ENCODE measurements around the gene CDHR5.
"Not testable (repeated sequence)": the region's sequence is repeated elsewhere in the genome, so short reads cannot be mapped to it uniquely, and the experiment has no call there.

Gene CDHR5

GRCh38 chr11:624705-625635 lies at the start of gene CDHR5:
Gene CDHR5, minus strand, starts transcription at chr11:624955. Its CDS starts 53 bp downstream, at chr11:624902.
- no peak for DNase-seq

DNA sequence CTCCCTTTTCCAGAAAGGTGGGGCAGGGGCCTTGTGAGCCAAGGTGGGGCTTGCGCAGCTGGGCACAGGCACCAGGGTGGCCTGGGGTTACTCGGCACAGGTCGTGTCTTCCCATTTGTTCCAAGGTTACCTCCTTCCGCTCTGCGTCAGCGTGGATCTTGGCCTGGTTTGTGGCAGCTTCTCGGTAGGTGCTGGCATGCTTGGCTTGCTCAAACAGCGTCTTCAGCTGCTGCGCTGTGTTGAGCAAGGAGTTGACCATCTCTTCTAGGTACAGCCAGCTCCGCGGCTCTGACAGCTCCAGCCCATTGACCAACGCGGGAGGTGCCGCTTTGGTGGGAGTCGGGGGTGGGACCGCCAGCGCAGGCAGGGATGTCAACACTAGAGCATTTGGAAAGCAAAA lies 49.7 kb upstream of the CDHR5 start:
- peak in 1 of 2 experiments; percentile 51 for DNase-seq

DNA sequence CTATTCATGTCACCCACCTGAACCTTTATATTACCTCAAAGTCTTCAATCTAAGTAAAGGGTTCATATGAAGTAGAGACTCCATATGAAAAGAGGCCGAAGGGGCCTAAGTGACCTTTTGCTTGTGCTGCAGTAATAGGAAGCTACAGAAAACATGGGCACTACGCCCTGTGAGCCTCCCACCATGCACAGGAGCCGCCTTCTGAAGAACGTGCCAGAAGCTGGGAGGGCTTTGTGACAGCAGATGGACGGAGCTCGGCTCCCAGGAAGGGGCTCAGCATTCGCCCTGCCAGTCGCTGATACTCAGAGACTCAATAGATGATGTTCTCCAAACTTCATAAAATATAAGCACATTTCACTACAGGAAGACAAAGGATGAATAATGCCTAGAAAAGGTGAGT lies 49.1 kb upstream of the CDHR5 start:
- DNase-seq, result peak in 1 of 2 experiments; percentile 38

- DNase-seq, result peak in 1 of 2 experiments; percentile 55
Measured at GRCh38 chr11:665704-666281, 41.0 kb upstream of the CDHR5 start.

DNA sequence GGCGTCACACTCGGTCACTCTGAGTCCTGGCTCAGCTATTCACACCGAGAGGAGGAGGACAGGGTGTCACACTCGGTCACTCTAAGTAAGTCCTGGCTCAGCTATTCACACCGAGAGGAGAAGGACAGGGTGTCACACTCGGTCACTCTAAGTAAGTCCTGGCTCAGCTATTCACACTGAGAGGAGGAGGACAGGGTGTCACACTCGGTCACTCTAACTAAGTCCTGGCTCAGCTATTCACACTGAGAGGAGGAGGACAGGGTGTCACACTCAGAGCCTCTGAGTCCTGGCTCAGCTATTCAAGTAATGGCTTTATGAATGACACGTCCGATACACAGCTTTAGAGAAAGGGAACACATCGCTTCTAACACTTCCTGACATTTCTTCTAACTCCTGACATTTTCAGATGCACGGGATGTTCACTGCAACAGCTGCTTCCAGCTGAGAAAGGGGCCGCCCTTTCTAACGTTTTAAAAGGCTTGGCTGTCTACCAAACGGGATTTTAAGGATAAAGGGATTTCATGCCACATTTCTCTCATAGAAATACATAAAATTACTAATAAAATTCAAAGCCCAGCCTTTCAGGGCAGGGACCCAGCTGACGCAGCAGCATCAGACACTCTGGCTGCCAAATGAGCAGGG lies 40.4 kb upstream of the CDHR5 start:
- DNase-seq, result no peak

DNA sequence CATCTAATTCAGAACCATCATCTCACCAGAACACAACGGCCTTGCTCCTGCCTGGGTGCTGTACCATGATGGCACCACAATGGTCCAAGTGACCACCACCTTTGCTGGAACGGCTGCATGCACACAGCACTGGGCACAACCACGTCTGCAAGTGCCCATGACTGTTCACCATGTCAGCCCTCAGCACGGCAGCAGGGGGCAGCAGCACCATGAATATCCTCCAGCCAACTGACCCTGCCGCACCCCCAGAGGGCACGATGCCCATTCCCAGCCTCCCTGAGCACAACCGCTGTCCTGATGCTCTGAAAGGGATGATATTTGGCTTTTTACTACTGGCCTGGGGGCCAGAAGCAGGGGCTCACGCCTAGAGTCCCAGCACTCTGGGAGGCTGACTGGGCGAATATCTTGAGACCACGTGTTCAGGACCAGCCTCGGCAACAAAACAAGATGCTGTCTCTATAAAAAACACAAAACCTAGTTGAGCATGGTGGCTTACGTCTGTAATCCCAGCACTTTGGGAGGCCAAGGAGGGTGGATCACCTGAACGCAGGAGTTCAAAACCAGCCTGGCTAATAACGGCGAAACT lies 38.0 kb upstream of the CDHR5 start:
- no peak for DNase-seq

GRCh38 chr11:660681-661444 lies 36.1 kb upstream of the CDHR5 start:
- DNase-seq, result peak in 1 of 2 experiments; percentile 37

DNA sequence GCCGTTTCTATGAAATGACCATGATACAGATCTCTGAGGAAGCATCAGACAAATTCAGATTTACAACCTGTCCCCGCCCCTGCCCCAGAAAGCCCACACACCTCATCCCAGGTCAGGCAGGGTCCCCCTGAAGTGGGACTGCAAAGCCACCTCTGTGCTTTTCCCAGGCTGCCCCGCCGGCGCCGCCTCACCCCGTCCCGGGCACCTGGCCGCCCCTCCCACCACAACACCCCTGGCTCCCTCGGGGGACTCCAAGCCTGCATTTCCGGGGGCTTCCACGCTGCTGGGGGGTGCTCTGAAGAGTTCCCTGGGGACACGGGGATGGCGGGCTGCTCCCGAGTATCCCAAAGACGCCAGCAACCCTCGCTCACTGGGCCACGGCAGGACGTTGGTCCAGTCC lies 35.5 kb upstream of the CDHR5 start:
- DNase-seq, result no peak

- DNase-seq, result no peak
Measured at GRCh38 chr11:659532-660085, 34.9 kb upstream of the CDHR5 start.

DNA sequence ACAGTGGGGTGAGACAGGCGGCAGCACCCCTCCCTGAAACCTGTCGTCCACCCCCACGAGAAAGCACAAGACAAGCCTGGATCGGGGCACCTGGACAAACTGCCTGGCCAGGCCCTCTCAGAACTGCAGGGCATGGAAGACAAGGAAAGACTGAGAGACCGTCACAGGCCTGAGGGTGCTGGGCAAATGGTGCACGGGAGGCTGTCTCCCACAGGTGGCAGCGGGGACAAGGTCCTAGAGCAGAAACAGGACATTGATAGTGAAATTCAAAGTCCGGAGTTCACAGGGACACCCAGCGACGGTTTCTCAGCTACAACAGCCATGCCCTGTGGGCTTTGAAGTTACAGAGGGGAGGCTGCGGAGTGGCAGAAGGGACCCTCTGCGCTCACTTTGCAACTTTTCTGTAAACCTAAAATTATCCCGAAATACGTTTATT lies 33.0 kb upstream of the CDHR5 start:
- DNase-seq, result no peak

DNA sequence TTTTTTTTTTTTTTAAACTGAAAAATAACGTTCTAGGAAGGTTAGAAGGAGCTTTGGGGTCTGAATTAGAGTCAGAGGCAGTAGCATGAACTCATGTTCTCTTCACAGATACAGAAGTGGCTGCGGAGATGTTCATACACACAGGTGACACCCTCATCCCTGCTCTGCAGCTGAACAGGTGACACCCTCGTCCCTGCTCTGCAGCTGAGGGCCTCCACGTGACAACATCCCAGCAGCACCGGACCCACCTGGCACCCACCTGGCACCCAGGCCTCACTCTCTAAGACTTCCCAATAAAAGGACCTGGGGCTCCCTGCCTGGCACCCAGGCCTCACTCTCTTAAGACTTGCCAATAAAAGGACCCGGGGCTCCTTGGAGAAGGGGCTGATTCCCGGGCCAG lies 32.1 kb upstream of the CDHR5 start:
- DNase-seq, result no peak

GRCh38 chr11:656426-656825 lies 31.7 kb upstream of the CDHR5 start:
- no peak for DNase-seq

- no peak for DNase-seq
Measured at GRCh38 chr11:655036-655726, 30.4 kb upstream of the CDHR5 start.

DNA sequence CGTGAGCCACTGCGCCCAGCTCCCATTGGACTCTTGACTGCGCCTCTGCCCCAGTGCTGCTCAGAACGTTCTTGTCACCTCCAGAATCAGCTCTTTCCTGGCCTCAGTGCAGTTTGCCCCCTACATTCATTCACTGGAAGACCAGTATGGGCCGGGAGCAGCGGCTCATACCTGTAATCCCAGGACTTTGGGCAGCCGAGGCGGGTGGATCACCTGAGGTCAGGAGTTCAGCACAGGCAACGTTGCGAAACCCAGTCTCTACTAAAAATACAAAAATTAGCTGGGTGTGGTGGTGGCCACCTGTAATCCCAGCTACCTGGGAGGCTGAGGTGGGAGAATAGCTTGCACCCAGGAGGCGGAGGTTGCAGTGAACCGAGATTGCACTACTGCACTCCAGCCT lies 29.7 kb upstream of the CDHR5 start:
- DNase-seq, result not testable (repeated sequence)

DNA sequence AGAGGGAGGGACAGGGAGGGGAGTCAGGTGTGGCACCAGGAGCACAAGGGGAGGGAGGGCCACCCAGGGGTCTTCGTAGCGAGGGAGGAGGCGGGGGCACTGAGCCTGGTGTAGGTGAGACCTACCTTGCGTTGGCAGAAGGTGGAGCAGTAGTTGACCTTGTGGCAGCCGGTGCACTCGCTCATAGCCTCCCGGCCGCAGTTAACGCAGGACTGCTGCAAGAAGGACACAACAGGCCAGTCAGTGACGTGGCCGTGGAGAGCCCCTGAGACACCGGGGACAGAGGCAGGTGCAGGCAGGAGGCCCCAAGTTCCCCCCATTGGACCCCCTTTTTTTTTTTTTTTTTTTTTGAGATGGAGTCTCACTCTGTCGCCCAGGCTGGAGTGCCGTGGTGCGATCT lies 29.1 kb upstream of the CDHR5 start:
- no peak for DNase-seq

- DNase-seq, result not testable (repeated sequence)
Measured at GRCh38 chr11:653136-653535, 28.4 kb upstream of the CDHR5 start.

- DNase-seq, result no peak
Measured at GRCh38 chr11:650482-650881, 25.7 kb upstream of the CDHR5 start.

DNA sequence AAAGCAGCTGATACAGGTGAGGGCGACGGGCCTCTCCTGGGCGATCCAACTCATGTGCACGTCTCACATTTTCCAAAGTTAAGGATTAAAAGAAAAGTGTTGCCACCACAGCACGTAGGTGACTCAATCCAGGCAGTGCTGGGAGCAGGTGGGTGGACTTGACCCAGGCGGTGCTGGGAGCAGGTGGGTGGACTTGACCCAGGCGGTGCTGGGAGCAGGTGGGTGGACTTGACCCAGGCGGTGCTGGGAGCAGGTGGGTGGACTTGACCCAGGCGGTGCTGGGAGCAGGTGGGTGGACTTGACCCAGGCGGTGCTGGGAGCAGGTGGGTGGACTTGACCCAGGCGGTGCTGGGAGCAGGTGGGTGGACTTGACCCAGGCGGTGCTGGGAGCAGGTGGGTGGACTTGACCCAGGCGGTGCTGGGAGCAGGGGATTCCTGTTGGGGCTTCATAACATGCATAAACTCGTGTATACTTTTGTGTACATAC lies 23.0 kb upstream of the CDHR5 start:
- not testable (repeated sequence) for DNase-seq

DNA sequence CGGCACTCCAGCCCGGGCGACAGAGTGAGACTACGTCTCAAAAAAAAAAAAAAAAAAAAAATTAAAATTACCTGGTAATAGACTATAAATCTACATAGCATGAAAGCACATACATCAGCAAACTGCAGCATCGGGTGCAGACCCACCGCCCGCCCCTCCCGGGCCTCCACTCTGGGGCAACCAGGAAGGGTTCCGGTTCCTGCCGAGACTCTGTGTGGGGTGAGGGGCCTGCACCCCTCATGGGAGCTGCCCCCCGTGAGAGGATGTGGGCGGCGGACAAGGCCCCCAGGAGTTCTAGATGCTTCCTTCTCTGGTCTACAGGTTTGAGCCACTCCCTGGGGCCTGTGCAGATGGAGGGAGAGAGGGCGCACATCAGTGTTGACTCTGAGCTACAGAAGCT lies 21.5 kb upstream of the CDHR5 start:
- DNase-seq, result no peak

DNA sequence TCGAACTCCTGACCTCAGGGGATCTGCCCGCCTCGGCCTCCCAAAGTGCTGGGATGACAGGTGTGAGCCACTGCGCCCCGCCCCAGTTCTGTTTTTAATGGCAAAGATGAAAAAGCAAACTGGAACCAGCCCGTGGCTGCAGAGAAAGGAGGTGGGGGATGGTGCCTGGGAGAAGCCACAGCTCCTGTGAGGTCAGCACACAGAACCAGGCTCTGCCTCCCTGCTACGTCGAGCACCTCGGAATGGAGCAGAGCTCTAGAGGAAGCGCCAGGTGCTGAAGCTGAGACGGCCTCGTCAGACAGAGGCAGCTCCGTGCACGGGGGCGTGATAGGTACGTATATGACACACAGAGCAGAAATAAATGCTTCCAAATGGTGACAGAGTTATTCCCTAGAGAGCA lies 20.8 kb upstream of the CDHR5 start:
- DNase-seq, result no peak
